Nephron (organoid): ENCODE measurements around the gene UBXN2A.
A peak's percentile ranks its signal among the peaks of the same experiment; 100 is the strongest.

Experiments used
- H3K27ac Mint-ChIP-seq, 3 experiments: 2 replicates each; pipeline ENCODE4 v1.8.0; 2020; ENCODE audit warnings: mixed read lengths in 3 of 3, mild to moderate bottlenecking in 2 of 3, moderate library complexity in 1 of 3
- H3K27me3 Mint-ChIP-seq: 2 replicates; pipeline ENCODE4 v1.8.0; 2021; ENCODE audit warnings: low read depth, mild to moderate bottlenecking, moderate library complexity, mixed read lengths
- H3K36me3 Mint-ChIP-seq: 2 replicates; pipeline ENCODE4 v1.8.0; 2020; ENCODE audit warnings: low read depth, mixed read lengths
- H3K4me1 Mint-ChIP-seq: 2 replicates; pipeline ENCODE4 v1.8.0; 2020; ENCODE audit warnings: mixed read lengths
- H3K4me3 Mint-ChIP-seq, 3 experiments: 2 replicates each; pipeline ENCODE4 v1.8.0; 2020; ENCODE audit warnings: mild to moderate bottlenecking in 3 of 3, mixed read lengths in 3 of 3, moderate library complexity in 2 of 3
- H3K9me3 Mint-ChIP-seq: 2 replicates; pipeline ENCODE4 v1.8.0; 2020; ENCODE audit warnings: mixed read lengths
- CTCF ChIP-seq, 3 experiments: fragments of 200-600 bp; sonication (generic); IDR thresholded peaks; one replicate each; pipeline ENCODE4 v1.5.0; 2021; ENCODE audit warnings: antibody characterized with exemption in 3 of 3; ENCODE audit not compliant: unreplicated experiment in 3 of 3

The UBXN2A gene

GRCh38 chr2:23934259-23934658, 6.0 kb upstream of the UBXN2A start:
- Mint-ChIP-seq H3K36me3 (peaks cover 15% of the 10 kb centered on the region), H3K4me3 (no peak overlapping the region), H3K4me1 (peaks cover 8% of the 10 kb centered on the region), H3K9me3 (no peaks in the 10 kb centered on the region), H3K27ac (peak overlapping the region in 1 of 3 experiments; percentile 23), H3K27me3 (no peaks in the 10 kb centered on the region)
- no peak for TF ChIP-seq CTCF (IDR thresholded peaks at IDR 0.05; ENCODE audit: unreplicated experiment in 3 of 3)

GRCh38 chr2:23940718-23941620, 706 bp downstream of the UBXN2A start:
- no peaks in the 10 kb centered on the region for H3K27me3 Mint-ChIP-seq
- peak overlapping the region; percentile 78 to 94 (median 89) for H3K27ac Mint-ChIP-seq
- peak overlapping the region; percentile 91 to 94 (median 92) for H3K4me3 Mint-ChIP-seq
- no peaks in the 10 kb centered on the region for H3K9me3 Mint-ChIP-seq
- no peak for TF ChIP-seq CTCF (IDR thresholded peaks at IDR 0.05; ENCODE audit: unreplicated experiment in 3 of 3)
- peaks cover 17% of the 10 kb centered on the region for H3K36me3 Mint-ChIP-seq
- H3K4me1 Mint-ChIP-seq: peaks cover 38% of the 10 kb centered on the region

- Mint-ChIP-seq H3K27ac (peak overlapping the region in 1 of 3 experiments; percentile 78), H3K9me3 (no peaks in the 10 kb centered on the region), H3K4me1 (peaks cover 38% of the 10 kb centered on the region), H3K4me3 (peak overlapping the region; percentile 34 to 55 (median 51)), H3K27me3 (no peaks in the 10 kb centered on the region), H3K36me3 (peaks cover 17% of the 10 kb centered on the region)
- no peak for TF ChIP-seq CTCF (IDR thresholded peaks at IDR 0.05; ENCODE audit: unreplicated experiment in 3 of 3)
Observed at GRCh38 chr2:23941644-23942043, 1.4 kb downstream of the UBXN2A start.

- no peak for TF ChIP-seq CTCF (IDR thresholded peaks at IDR 0.05; ENCODE audit: unreplicated experiment in 3 of 3)
- no peaks in the 10 kb centered on the region for H3K9me3 Mint-ChIP-seq
Observed at GRCh38 chr2:23943666-23944065, 3.4 kb downstream of the UBXN2A start.

GRCh38 chr2:23944527-23944926, 4.3 kb downstream of the UBXN2A start:
- H3K27ac Mint-ChIP-seq: no peak overlapping the region
- H3K4me1 Mint-ChIP-seq: peaks cover 28% of the 10 kb centered on the region
- peak overlapping the region in 2 of 3 experiments; percentile 56 to 63 for H3K4me3 Mint-ChIP-seq
- H3K9me3 Mint-ChIP-seq: no peaks in the 10 kb centered on the region
- H3K27me3 Mint-ChIP-seq: no peaks in the 10 kb centered on the region
- TF ChIP-seq CTCF (IDR thresholded peaks at IDR 0.05; ENCODE audit: unreplicated experiment in 3 of 3): no peak
- H3K36me3 Mint-ChIP-seq: peaks cover 21% of the 10 kb centered on the region

More at GRCh38 chr2:23943666-23944065, 3.4 kb downstream of the UBXN2A start:
- Mint-ChIP-seq H3K4me1 (peaks cover 36% of the 10 kb centered on the region), H3K36me3 (peaks cover 21% of the 10 kb centered on the region), H3K4me3 (peak overlapping the region in 2 of 3 experiments; percentile 56 to 63), H3K27me3 (no peaks in the 10 kb centered on the region), H3K27ac (no peak overlapping the region)
